Calu3 (cell line): ENCODE results near the gene ZCCHC10. TPM values are rescaled to one million over a fixed set of nuclear protein-coding genes. Genes with fewer than 3 reads are reported as not detected.
"Not testable (repeated sequence)": the region's sequence is repeated elsewhere in the genome, so short reads cannot be mapped to it uniquely, and the experiment has no call there.

ENCODE experiments used
- BruUV-seq: library from RNA; stranded (reverse); fragments of 400-500 nt; replicated peaks from 2 replicates; lab custom pipeline; 2021; lab: Mats Ljungman, UMichigan
- CTCF ChIA-PET: fragments of 300-600 bp; sonication (Branson Sonifier 250); formaldehyde crosslinking; loops from one replicate; lab custom pipeline; 2022; ENCODE audit warnings: antibody characterized with exemption; lab: Charles Lee
- DNase-seq: peaks from one replicate; pipeline ENCODE4 v3.0.0; 2022
- H3K27ac Mint-ChIP-seq: one replicate; pipeline ENCODE4 v1.8.0; 2022; ENCODE audit warnings: mixed read lengths; ENCODE audit not compliant: unreplicated experiment
- H3K27me3 Mint-ChIP-seq: one replicate; pipeline ENCODE4 v1.8.0; 2022; ENCODE audit warnings: mixed read lengths; ENCODE audit not compliant: unreplicated experiment
- H3K36me3 Mint-ChIP-seq: one replicate; pipeline ENCODE4 v1.8.0; 2022; ENCODE audit warnings: mild to moderate bottlenecking, moderate library complexity, mixed read lengths; ENCODE audit not compliant: insufficient read depth, unreplicated experiment
- H3K4me1 Mint-ChIP-seq: one replicate; pipeline ENCODE4 v1.8.0; 2022; ENCODE audit warnings: mild to moderate bottlenecking, low read depth, mixed read lengths; ENCODE audit not compliant: unreplicated experiment
- H3K4me3 Mint-ChIP-seq: one replicate; pipeline ENCODE4 v1.8.0; 2022; ENCODE audit warnings: mild to moderate bottlenecking, low read depth, moderate library complexity, mixed read lengths; ENCODE audit not compliant: unreplicated experiment
- H3K9me3 Mint-ChIP-seq: one replicate; pipeline ENCODE4 v1.8.0; 2022; ENCODE audit warnings: low read depth, mixed read lengths; ENCODE audit not compliant: unreplicated experiment
- intact Hi-C: fragments of 100-400 bp; cut with micrococcal nuclease; formaldehyde crosslinking; loops from one replicate; pipeline ENCODE4 v1.10.0; 2022; ENCODE audit not compliant: unreplicated experiment
- total RNA-seq: library from RNA; stranded (reverse); gene quantifications from 2 replicates; pipeline ENCODE4 v1.2.3, GENCODE V29; 2022
- TF ChIP-seq, protein P1 (sequence below): fragments of 200-600 bp; IDR thresholded peaks from one replicate; pipeline ENCODE4 v1.8.0; 2022; ENCODE audit warnings: antibody characterized with exemption; ENCODE audit not compliant: unreplicated experiment

Gene ZCCHC10
- total RNA-seq, 1 experiment from 2014 or later: 31.8 TPM

DNA sequence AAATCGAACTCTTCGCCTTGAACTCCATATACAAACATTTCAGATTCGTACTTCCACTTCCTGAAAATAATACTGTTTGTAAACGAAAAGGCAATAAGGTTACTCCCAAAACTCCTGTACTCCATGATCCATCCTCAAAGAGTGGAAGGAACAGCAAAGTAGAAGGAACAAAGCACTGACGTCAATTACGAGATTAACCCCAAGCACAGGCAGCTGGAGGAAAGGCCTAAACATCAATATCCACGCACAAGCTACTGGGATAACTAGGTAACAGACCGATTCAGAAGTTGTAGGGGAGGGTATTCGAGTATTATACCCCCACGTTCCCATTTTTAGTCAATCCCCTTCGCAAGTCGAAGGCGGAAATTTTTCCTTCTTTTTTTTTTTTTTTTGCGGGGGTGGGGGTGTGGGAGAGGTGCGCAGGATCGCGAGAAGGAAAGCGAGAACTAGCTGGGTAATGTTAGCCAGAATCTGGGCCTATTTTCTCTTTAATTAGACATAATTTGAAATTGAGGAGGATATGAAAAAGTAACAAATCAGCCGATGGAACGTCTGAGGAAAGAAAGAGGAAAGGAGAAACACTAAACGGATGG, 63.8 kb downstream of the ZCCHC10 start:
- Mint-ChIP-seq H3K36me3 (peaks cover 42% of the 10 kb centered on the region), H3K27me3 (no peaks in the 10 kb centered on the region), H3K27ac (peak overlapping the region; percentile 98), H3K9me3 (no peaks in the 10 kb centered on the region), H3K4me3 (peak overlapping the region; percentile 86), H3K4me1 (no peaks in the 10 kb centered on the region)
- BruUV-seq: TSS peak; percentile 52
- TF ChIP-seq, protein P1, sequence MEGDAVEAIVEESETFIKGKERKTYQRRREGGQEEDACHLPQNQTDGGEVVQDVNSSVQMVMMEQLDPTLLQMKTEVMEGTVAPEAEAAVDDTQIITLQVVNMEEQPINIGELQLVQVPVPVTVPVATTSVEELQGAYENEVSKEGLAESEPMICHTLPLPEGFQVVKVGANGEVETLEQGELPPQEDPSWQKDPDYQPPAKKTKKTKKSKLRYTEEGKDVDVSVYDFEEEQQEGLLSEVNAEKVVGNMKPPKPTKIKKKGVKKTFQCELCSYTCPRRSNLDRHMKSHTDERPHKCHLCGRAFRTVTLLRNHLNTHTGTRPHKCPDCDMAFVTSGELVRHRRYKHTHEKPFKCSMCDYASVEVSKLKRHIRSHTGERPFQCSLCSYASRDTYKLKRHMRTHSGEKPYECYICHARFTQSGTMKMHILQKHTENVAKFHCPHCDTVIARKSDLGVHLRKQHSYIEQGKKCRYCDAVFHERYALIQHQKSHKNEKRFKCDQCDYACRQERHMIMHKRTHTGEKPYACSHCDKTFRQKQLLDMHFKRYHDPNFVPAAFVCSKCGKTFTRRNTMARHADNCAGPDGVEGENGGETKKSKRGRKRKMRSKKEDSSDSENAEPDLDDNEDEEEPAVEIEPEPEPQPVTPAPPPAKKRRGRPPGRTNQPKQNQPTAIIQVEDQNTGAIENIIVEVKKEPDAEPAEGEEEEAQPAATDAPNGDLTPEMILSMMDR: no peak
- intact Hi-C loops: loop anchor here (2.0 kb wide), 2 partner anchors 64 to 90 kb away; partner anchors contain the start of genes HSPA4 and ZCCHC10
- peak; percentile 38 for DNase-seq
- CTCF ChIA-PET: interaction anchor here (0.6 to 1.2 kb wide), 5 partner anchors 65 to 1011 kb away, joined by 3 to 4 read pairs (median 3); no protein-coding TSS in a partner anchor

DNA sequence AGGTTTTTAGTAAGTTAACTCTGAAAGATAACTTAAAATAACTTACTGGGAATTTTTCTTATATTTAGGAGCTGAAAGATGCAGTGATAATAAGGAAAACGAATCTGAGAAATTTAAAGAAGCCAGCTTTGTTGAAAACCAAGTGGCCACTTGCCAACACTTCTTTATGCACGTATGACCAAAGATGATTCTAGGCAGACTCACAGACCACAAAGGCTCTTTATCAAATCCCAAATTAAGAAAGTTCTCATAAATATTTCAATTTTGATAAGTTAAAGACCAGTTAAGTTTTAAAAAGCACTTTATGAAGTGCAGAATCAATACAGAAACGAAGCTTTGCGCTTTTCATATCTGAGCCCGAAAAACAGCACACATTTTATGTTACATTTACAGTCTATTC, 64.5 kb downstream of the ZCCHC10 start:
- intact Hi-C loops: loop anchor here (2.0 kb wide), 2 partner anchors 65 to 91 kb away; partner anchors contain the start of genes HSPA4 and ZCCHC10
- CTCF ChIA-PET: interaction anchor here (0.6 kb wide), 1 partner anchor 1929 kb away, joined by 4 read pairs; no protein-coding TSS in a partner anchor

DNA sequence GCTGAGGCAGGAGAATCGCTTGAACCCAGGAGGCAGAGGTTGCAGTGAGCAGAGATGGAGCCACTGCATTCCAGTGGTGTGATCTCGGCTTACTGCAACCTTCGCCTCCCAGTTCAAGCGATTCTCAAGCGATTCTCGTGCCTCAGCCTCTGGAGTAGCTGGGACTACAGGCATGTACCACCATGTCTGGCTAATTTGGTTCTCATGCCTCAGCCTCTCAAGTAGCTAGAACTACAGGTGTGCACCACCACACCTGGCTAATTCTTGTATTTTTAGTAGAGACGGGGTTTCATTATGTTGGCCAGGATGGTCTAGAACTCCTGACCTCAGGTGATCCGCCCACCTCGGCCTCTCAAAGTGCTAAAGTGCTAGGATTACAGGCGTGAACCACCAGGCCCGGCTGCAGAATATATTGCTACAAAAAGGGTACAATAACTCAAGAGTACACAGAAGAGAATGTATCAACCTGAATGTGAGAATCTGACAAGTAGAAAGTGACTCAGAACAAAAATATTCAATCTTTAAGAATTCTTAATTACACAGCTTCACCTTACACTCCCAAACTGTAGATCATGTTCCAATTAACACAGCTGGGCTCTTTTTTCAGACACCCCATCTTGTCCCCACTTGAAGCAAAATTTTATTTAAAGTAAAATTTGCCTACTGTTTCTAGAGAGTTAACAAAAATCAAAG, 65.1 kb downstream of the ZCCHC10 start:
- DNase-seq, H3K4me1 Mint-ChIP-seq, intact Hi-C loops, BruUV-seq, H3K27me3 Mint-ChIP-seq, H3K9me3 Mint-ChIP-seq: not testable (repeated sequence)
- Mint-ChIP-seq H3K27ac (peak overlapping the region; percentile 98), H3K36me3 (peaks cover 42% of the 10 kb centered on the region), H3K4me3 (peak overlapping the region; percentile 86)
- CTCF ChIA-PET: interaction anchor here (0.6 kb wide), 1 partner anchor 1929 kb away, joined by 4 read pairs; no protein-coding TSS in a partner anchor

More for the DNA sequence above, 64.5 kb downstream of the ZCCHC10 start:
- H3K9me3 Mint-ChIP-seq: no peaks in the 10 kb centered on the region
- no TSS peak for BruUV-seq
- TF ChIP-seq, protein P1: no peak
- H3K36me3 Mint-ChIP-seq: peaks cover 42% of the 10 kb centered on the region
- peak overlapping the region; percentile 86 for H3K4me3 Mint-ChIP-seq
- no peaks in the 10 kb centered on the region for H3K4me1 Mint-ChIP-seq
- no peak for DNase-seq
- no peaks in the 10 kb centered on the region for H3K27me3 Mint-ChIP-seq
- H3K27ac Mint-ChIP-seq: peak overlapping the region; percentile 98

DNA sequence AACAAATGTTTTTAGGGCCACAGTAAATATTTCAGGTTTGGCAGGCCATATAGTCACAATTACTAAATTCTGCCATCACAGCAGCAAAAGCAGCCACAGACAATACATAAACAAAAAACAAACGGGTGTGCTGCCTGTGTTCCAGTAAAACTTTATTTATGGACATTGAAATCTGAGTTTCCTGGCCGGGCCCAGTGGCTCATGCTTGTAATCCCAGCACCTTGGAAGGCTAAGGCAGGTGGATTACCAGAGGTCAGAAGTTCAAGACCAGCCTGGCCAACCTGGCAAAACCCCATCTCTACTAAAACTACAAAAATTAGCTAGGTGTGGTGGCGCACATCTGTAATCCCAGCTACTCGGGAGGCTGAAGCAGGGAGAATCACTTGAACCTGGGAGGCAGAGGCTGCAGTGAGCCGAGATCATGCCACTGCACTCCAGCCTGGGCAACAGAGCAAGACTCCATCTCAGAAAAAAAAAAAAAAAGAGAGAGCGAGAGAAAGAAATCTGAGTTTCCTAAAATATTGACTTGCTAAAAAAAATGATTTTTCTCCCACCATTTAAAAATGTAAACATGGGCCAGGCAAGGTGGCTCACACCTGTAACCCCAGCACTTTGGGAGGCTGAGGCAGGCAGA, 70.1 kb downstream of the ZCCHC10 start:
- H3K36me3 Mint-ChIP-seq: peaks cover 19% of the 10 kb centered on the region
- H3K27ac Mint-ChIP-seq, H3K4me3 Mint-ChIP-seq, H3K27me3 Mint-ChIP-seq, DNase-seq, BruUV-seq, intact Hi-C loops, H3K9me3 Mint-ChIP-seq, CTCF ChIA-PET: not testable (repeated sequence)
- peaks cover 18% of the 10 kb centered on the region for H3K4me1 Mint-ChIP-seq

DNA sequence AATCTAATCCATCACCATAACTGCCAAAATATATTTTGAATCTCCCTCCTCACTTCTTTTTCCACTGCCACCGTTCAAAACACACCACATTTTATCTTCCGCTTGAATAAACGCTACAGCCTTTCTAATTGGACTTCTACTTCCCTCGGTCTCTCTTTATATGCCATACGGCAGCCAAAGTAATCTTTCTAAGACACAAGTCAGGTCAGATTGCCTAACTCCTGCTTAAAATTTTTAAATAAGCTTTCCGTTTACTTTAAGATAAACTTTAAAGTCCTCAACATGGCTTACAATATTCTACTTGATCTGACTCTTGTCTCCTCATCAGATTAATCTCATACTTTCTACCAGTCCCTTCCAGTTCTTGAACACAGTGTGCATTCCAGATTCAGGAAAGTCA, 72.6 kb downstream of the ZCCHC10 start:
- H3K4me3 Mint-ChIP-seq: no peak overlapping the region
- no peaks in the 10 kb centered on the region for H3K9me3 Mint-ChIP-seq
- H3K4me1 Mint-ChIP-seq: peaks cover 18% of the 10 kb centered on the region
- H3K36me3 Mint-ChIP-seq: peaks cover 20% of the 10 kb centered on the region
- TF ChIP-seq, protein P1: no peak
- no peak for DNase-seq
- CTCF ChIA-PET: no interaction called here
- no TSS peak for BruUV-seq
- H3K27ac Mint-ChIP-seq: no peak overlapping the region
- H3K27me3 Mint-ChIP-seq: no peaks in the 10 kb centered on the region
- intact Hi-C loops: no loop called here
